MM.1S (cell line): ENCODE results near the gene PPP4R4.

Experiments used
- CTCF ChIP-seq: fragments of 300-600 bp; sonication (generic); IDR thresholded peaks from 2 replicates; pipeline ENCODE4 v1.5.1; 2016; ENCODE audit warnings: antibody characterized with exemption, low read length, mixed read lengths
- EZH2 ChIP-seq: fragments of 300-600 bp; sonication (generic); optimal IDR thresholded peaks from 2 replicates; pipeline ENCODE3; 2017; ENCODE audit warnings: low read depth, mild to moderate bottlenecking, antibody characterized with exemption, low read length, mixed read lengths
- EZH2phosphoT487 ChIP-seq: fragments of 300-600 bp; sonication (generic); IDR thresholded peaks from 2 replicates; pipeline ENCODE4 v1.6.1; 2018; ENCODE audit warnings: antibody characterized with exemption, low read length

- TF ChIP-seq CTCF (no peak), EZH2phosphoT487 (no peak), EZH2 (no peak)
These were observed 29.4 kb upstream of the PPP4R4 start for GRCh38 chr14:94144765-94145164.
